NCI-H524 (cell line): ENCODE data around the gene SIDT2.
"Not testable (repeated sequence)": the region's sequence is repeated elsewhere in the genome, so short reads cannot be mapped to it uniquely, and the experiment has no call there.

Source experiments
- DNase-seq, 2 experiments: peaks; one replicate each; lab custom pipeline; 2025; lab: John Stamatoyannopoulos, UW

SIDT2 gene

GRCh38 chr11:117178210-117179034 lies at the start of gene SIDT2:
Gene SIDT2 (plus strand): TSS chr11:117178743. CDS start chr11:117179264, 521 bp downstream.
- peak; percentile 64 to 89 for DNase-seq

DNA sequence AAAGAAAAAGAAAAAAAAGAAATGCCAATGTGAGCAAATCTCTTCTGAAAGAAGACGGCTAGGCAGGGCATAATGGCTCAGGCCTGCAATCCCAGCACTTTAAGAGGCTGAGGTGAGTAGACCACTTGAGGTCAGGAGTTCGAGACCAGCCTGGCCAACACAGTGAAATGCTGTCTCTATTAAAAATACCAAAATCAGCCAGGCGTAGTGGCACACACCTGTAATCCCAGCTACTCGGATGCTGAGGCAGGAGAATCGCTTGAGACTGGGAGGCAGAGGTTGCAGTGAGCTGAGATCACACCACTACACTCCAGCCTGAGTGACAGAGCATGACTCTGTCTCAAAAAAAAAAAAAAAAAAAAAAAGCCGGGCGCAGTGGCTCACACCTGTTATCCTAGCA lies 48.1 kb upstream of the SIDT2 start:
- not testable (repeated sequence) for DNase-seq

DNA sequence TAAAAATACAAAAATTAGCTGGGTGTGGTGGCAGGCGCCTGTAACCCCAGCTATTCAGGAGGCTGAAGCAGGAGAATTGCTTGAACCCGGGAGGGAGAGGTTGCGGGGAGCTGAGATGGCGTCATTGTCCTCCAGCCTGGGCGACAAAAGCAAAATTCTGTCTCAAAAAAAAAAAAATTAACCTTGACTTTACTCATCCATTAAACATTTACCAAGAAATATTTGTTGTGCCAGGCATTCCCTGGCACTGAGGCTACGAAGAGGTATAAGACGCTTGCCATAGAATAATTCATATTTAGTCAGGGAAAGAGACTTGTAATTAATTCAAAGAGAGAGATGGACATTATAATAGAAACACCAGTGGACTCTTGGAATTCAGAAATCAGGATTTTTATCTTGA lies 47.7 kb upstream of the SIDT2 start:
- DNase-seq = no peak

DNA sequence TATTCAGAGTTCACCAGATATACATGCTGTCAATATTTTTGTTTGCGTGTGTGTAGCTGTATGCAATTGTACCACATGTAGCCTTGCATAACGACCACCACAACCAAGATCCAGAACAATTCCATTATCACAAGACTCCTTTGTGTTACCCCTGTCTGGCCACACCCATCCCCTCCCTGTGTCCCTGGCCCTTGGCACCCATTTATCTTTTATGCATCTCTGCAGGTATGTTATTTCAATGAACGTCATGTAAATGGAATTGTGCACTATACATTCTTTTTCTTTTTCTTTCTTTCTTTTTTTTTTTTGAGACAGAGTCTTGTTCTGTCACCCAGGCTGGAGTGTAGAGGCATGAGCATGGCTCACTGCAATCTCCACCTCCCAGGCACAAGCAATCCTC lies 44.1 kb upstream of the SIDT2 start:
- DNase-seq = no peak

DNA sequence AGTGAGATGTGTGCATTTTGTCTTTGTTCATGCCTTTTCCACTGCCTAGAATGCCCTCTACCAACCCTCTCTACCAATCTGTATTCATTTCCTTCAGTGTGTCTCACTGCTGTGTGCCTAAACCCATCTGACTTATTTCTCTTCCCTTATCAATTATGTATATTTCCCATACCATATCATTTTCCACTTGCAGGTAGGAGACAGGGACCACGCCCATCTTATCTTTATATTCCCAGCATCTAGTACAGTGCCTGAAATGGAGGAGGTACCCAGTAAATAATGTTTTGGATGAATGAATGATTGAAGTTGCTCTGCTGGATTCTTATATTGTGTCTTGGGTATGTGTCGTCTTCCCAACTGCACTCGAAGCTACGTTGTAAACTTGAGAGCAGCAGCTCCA lies 43.6 kb upstream of the SIDT2 start:
- DNase-seq = not testable (repeated sequence)

GRCh38 chr11:117137223-117138086 lies 41.1 kb upstream of the SIDT2 start:
- DNase-seq = not testable (repeated sequence)

DNA sequence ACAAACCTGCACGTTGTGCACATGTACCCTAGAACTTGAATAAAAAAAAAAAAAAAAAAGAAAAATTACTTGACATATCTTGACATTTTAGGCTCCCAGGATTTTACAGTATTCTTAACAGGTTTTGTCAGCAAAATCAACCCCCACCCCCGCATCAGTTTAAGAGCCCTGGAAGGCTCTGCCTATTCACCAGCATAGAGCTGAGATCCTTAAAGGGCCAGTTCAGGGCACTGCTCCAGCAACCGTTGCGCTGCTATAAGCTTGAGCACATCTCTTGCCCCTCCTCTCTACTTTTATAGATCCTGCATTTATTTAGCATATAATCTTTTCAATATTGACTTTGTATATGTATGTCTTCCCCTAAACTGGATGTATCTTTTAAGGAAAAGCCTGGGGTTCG lies 35.2 kb upstream of the SIDT2 start:
- peak in 1 of 2 experiments; percentile 40 for DNase-seq

GRCh38 chr11:117143871-117144476 lies 34.6 kb upstream of the SIDT2 start, which contains the start of gene PAFAH1B2:
Gene PAFAH1B2 (plus strand): TSS chr11:117144287. CDS start chr11:117152448, 8,161 bp downstream.
- peak; percentile 79 to 92 for DNase-seq

DNA sequence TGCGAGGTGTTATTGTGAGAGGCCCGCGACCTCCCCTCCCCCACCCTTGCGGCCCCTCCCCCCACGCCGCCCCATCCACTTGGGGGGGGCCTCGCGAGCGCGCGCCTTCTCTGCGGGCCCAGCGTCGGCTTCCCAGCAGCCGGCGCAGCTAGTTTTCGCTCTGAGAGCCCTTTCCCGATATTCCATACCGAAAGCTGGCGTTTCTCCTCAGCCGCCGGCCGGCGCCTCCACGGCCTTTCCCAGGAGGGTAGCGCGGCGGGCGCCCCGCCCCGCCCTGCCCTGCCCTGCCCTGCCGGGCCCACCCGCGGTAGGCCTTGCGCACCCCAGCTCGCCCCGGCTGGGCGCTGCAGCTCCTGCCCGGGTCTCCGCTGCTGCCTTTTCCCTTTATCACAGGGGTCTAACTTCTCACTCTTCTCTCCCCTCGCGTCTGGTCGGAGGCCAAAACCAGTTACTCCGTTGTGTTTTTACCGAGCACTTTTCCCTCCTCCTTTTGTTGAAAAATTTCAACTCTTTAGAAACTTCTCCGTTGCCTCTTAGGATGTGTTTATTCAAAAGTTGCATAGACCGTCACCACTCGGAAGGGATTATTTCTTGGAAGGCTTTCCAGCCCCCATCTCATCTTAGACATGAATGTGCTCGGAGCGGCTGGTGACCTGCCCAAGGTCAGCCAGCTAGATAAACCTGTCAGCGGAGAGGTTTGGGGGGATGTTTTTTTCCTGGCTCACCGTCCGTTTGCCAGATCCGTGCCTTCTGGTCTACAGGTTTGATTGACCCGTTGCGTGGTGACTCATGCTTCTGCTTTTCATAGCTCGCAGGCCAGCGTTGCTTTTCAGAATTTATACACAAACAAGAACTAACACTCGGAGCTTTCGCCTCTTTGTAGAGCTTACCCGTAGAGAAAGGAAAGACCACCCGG lies 33.8 kb upstream of the SIDT2 start:
- peak in 1 of 2 experiments; percentile 50 for DNase-seq

GRCh38 chr11:117145393-117145761 lies 33.2 kb upstream of the SIDT2 start:
- DNase-seq = peak in 1 of 2 experiments; percentile 20

DNA sequence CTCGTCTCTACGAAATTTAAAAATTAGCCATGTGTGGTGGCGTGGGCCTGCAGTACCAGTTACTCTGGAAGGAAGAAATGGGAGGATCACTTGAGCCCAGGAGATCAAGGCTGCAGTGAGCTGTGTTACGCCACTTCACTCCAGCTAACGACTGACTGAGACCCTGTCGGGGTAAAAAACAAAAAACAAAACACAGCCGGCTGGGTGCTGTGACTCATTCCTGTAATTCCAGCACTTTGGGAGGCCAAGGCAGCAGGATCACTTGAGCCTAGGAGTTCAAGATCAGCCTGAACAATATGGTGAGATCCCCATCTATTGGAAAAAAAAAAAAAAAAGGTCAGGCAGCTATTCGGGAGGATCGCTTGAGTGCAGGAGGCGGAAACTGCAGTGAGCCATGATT lies 32.0 kb upstream of the SIDT2 start:
- DNase-seq = no peak

- DNase-seq = no peak
Observed at GRCh38 chr11:117152066-117152465, 26.5 kb upstream of the SIDT2 start.

DNA sequence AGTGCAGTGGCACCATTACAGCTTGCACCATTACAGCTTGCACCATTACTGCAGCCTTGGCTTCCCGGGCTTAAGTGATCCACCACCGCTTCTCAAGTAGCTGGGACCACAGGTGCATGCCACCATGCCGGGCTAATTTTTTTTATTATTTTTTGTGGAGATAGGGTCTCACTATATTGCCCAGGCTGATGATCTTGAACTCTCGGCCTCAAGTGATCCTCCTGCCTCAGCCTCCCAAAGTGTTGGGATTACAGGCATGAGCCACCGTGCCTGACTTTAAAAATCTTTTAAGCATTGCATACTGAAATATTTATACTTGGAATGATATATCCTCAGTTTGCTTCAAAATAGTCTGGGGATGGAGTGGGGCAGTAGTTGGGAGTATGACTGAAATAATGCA lies 24.1 kb upstream of the SIDT2 start:
- DNase-seq = no peak

- DNase-seq = no peak
Observed at GRCh38 chr11:117157507-117157906, 21.0 kb upstream of the SIDT2 start.

- DNase-seq = no peak
Observed at GRCh38 chr11:117159892-117160291, 18.7 kb upstream of the SIDT2 start.

DNA sequence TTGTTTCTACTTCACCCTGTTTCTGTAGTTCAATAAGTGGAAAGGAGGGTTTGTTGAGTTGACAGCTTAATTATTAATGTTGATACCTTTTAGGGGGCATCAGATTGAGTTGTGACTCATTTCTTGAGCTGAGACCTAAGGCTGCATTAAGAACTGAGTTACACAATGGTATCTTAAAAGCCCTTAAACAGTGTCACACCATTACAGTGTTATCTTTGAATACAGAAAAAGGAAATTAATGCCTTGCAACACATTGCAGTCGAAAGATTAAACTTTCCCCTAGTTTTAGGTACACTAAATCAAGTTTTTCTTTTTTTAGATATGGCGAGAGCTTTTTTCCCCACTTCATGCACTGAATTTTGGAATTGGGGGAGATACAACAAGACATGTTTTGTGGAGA lies 17.7 kb upstream of the SIDT2 start:
- no peak for DNase-seq

- no peak for DNase-seq
Observed at GRCh38 chr11:117166491-117166890, 12.1 kb upstream of the SIDT2 start.

GRCh38 chr11:117169736-117170135 lies 8.8 kb upstream of the SIDT2 start:
- DNase-seq = no peak

GRCh38 chr11:117170210-117170609 lies 8.3 kb upstream of the SIDT2 start:
- no peak for DNase-seq

DNA sequence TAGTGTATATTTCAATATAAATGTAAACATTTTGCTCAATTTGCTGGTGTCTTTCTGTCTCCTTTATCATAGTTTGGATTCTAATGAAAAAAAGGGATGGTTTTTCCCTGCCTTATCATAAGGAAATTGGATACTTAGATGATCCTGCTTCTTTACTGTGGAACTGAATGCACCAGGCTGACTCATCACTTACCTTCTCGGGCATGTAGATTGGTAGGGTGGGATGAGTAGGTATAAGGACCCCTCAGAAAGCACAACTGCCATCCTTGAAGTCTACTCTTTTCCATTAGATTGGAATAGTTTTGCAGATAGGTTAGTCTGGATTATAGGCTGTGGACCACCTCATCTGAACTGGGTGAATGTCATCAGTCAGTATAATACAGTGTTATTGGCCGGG lies 7.5 kb upstream of the SIDT2 start:
- DNase-seq = no peak

DNA sequence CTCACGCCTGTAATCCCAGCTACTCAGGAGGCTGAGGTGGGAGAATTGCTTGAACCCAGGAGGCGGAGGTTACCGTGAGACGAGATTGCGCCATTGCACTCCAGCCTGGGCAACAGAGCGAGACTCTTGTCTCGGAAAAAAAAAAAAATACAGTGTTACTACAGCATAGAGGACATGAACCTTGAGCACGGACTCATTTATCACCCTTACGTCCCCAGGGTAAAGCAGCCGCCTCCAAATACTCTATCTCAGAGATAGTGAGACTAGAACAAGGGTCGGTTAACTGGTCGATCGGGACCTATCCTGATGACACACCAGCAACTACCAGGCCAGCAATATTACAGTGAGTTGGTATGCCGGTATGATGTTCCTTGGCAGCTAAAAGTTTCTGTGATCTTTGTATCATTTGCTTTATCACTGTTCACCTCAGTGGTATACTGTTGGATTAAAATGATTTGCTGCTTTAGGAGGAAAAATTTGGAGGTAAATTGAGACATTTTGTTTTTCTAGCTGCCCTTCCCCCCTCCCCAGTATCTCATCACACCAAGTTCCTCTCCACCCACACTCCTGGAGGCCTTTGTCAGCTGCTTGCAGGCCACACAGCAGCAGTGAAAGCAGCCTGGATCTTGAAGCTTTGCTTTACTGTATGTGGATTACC lies 7.0 kb upstream of the SIDT2 start:
- no peak for DNase-seq
